AG10803 (cell line): ENCODE results near the gene ZNF593.
A peak's percentile ranks its signal among the peaks of the same experiment; 100 is the strongest.

Experiments used
- DNase-seq: peaks from one replicate; pipeline ENCODE4 v3.0.0; 2010; ENCODE audit warnings: low read depth
- H3K4me3 ChIP-seq: 2 replicates; pipeline ENCODE4 v1.5.1; 2011; ENCODE audit warnings: mild to moderate bottlenecking, low read length, control low read depth
- CTCF ChIP-seq: conservative IDR thresholded peaks from 2 replicates; pipeline ENCODE4 v1.5.1; 2011; ENCODE audit warnings: mild to moderate bottlenecking, low read length, control low read depth, inconsistent platforms

The ZNF593 gene

DNA sequence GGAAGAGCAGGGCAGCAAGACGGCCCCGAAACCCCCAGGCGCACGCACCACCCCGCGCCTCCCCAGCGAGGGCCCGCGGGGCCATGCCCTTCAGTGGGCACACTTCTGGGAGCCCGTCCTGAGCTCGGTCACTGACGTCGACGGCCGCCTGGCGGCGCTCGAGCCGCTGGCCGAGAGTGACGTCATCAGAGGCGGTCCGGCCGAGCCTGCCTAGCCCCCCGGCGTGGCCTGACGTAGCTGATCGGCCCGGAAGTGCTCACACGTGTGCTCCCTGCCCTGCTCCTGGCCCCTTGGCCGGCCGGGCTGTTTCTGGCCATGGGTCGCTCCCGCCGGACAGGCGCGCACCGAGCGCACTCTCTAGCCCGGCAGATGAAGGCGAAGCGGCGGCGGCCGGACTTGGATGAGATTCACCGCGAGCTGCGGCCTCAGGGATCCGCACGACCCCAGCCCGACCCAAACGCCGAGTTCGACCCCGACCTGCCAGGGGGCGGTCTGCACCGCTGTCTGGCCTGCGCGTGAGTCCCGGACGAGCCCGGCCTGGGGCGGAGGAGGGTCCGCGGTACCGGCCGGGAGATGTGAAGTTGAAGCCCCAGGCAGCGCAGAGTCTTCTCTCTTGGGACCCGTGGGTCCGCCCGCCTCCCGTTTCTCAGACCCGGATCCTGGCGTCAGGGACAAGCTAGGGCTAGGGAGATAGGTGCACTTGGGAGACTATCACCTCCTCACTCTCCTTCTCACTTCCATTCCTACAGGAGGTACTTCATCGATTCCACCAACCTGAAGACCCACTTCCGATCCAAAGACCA, at the start of gene ZNF593:
Gene ZNF593, plus strand, starts transcription at position 240 of the 803 bp plus-strand sequence. Its CDS starts 76 bp downstream, at position 316.
- peak; percentile 87 for DNase-seq
- peak; percentile 74 for TF ChIP-seq CTCF
- H3K4me3 ChIP-seq = peak within 1 kb of the TSS; percentile 83

GRCh38 chr1:26121854-26122773, 47.6 kb upstream of the ZNF593 start:
- TF ChIP-seq CTCF = no peak
- no peak overlapping the region for H3K4me3 ChIP-seq
- peak; percentile 43 for DNase-seq

- peak; percentile 34 for DNase-seq
- no peak overlapping the region for H3K4me3 ChIP-seq
- TF ChIP-seq CTCF = no peak
Measured at GRCh38 chr1:26122988-26123973, 46.4 kb upstream of the ZNF593 start.

DNA sequence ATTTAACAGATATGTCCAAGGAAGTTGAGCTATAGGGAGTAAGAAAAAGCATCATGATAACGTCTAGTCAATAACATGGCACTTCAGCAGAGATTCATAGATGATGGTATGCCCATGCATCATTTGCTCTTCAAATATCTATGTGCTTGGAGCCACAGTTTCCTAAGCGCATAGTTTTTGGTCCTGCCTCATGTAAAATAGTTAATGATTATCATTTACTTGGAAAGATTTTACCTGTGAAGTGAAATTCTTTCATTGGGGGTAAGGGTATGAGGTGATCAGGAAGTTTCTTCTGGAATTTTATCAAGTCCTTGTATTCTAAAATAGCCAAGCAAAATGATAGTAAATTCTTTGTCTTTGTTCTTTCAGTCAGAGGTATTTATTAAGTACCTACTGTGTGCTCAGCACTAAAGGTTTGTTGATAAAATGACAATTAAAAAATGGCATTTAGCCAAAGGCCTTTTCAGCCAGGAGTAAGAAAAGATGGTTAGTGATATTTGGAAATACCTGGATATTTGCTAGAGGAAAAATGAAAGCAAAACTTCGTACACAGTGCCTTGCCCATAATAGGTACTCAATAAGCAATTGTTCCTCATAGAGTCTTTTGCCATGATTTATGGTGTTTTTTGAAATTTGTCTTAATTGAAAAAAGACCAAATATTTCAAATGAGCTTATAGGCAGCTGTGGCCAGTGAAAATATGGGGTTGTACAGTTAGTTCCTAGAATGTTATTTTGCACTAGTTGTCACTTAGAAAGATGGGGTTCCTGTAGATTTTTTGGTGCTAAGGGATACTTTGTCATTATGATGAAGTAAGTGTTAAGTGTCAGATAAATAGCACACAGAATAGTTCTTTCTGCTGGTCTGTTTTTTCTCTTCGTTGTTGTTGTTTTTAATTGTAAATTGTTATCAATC, 45.0 kb upstream of the ZNF593 start:
- no peak overlapping the region for H3K4me3 ChIP-seq
- DNase-seq = no peak
- TF ChIP-seq CTCF = no peak

DNA sequence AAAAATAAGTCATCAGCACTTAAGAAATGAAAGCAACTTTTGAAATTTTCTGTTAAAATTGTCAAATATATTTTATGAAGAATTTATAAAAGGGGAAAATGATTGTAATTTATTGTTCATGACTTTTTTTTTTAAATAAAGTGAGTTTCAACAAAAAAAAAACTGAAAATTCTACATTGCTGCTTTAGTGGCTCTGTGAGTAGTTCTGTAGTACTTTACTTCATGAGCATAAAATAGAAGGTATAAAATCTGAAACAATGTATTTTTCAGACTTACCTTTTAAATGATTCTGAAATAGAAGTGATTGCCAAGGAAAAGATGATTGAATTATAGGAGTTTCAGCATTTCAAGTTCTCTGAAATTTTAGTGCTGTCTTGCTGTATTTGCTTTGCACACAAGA, 44.3 kb upstream of the ZNF593 start:
- no peak overlapping the region for H3K4me3 ChIP-seq
- DNase-seq = no peak
- TF ChIP-seq CTCF = no peak

- no peak for TF ChIP-seq CTCF
- no peak for DNase-seq
- H3K4me3 ChIP-seq = no peak overlapping the region
Measured at GRCh38 chr1:26125946-26126320, 43.8 kb upstream of the ZNF593 start.
